K562 (cell line): ENCODE results near the gene UBE2J2. TPM values are rescaled to one million over a fixed set of nuclear protein-coding genes. Genes with fewer than 3 reads are reported as not detected.
A peak's percentile ranks its signal among the peaks of the same experiment; 100 is the strongest.

ENCODE experiments used
- DDX20 ChIP-seq: fragments of 450-650 bp; IDR thresholded peaks from 2 replicates; pipeline ENCODE4 v1.6.1; 2016; ENCODE audit warnings: missing genetic modification characterization, low read depth, mild to moderate bottlenecking, missing compliant biosample characterization, moderate library complexity
- FOXP1 ChIP-seq: sonication (generic); formaldehyde crosslinking; IDR thresholded peaks from 2 replicates; pipeline ENCODE4 v1.8.0; 2022; ENCODE audit warnings: mild to moderate bottlenecking, missing genetic modification reagents
- GABPA ChIP-seq: fragments of 200-800 bp; sonication (Bioruptor generic); conservative IDR thresholded peaks from 2 replicates; pipeline ENCODE4 v1.6.1; 2016; ENCODE audit warnings: low read depth, missing genetic modification characterization, missing compliant biosample characterization
- GTF2F1 ChIP-seq: IDR thresholded peaks from 2 replicates; pipeline ENCODE4 v1.6.1; 2011; ENCODE audit warnings: low read depth, low read length, improper control_type of control experiment
- HDAC6 ChIP-seq: IDR thresholded peaks from 2 replicates; pipeline ENCODE4 v1.6.1; 2012; ENCODE audit warnings: low read depth, mild to moderate bottlenecking, control low read depth, inconsistent platforms, low read length, moderate library complexity
- LCOR ChIP-seq: sonication (generic); formaldehyde crosslinking; IDR thresholded peaks from 2 replicates; pipeline ENCODE4 v1.8.0; 2022; ENCODE audit warnings: mild to moderate bottlenecking, missing genetic modification reagents
- MBD2 ChIP-seq: sonication (generic); IDR thresholded peaks from 2 replicates; pipeline ENCODE4 v1.6.1; 2016; ENCODE audit warnings: low read depth, borderline replicate concordance
- MEIS2 ChIP-seq: fragments of 450-650 bp; IDR thresholded peaks from 2 replicates; pipeline ENCODE4 v1.6.1; 2014; ENCODE audit warnings: mild to moderate bottlenecking; ENCODE audit not compliant: partially characterized antibody
- MTF1 ChIP-seq: fragments of 250-450 bp; sonication (Bioruptor Pico); IDR thresholded peaks from 2 replicates; pipeline ENCODE4 v1.9.0; 2021; ENCODE audit warnings: moderate library complexity, mild to moderate bottlenecking, inconsistent platforms, borderline replicate concordance
- NFE2L1 ChIP-seq: fragments of 450-650 bp; IDR thresholded peaks from 2 replicates; pipeline ENCODE4 v1.6.1; 2016; ENCODE audit warnings: missing genetic modification characterization, low read depth, mild to moderate bottlenecking, missing compliant biosample characterization, moderate library complexity, borderline replicate concordance
- PML ChIP-seq: IDR thresholded peaks from 2 replicates; pipeline ENCODE4 v1.6.1; 2012; ENCODE audit warnings: low read length, inconsistent platforms
- RUNX1 ChIP-seq: sonication (generic); IDR thresholded peaks from 2 replicates; pipeline ENCODE4 v1.6.1; 2016; ENCODE audit warnings: antibody characterized with exemption, low read depth
- TAF15 ChIP-seq: fragments of 200-400 bp; formaldehyde crosslinking; IDR thresholded peaks from 2 replicates; pipeline ENCODE4 v1.6.1; 2017; ENCODE audit warnings: mild to moderate bottlenecking, low read depth, low read length, moderate library complexity
- ZFP30 ChIP-seq: fragments of 250-450 bp; sonication (Bioruptor Pico); IDR thresholded peaks from 2 replicates; pipeline ENCODE4 v1.8.0; 2022; ENCODE audit warnings: moderate library complexity, mild to moderate bottlenecking, inconsistent platforms, borderline replicate concordance
- ZNF324 ChIP-seq: fragments of 250-450 bp; sonication (Bioruptor Pico); IDR thresholded peaks from 2 replicates; pipeline ENCODE4 v1.4.0; 2020; ENCODE audit warnings: mild to moderate bottlenecking
- ZNF561 ChIP-seq: fragments of 450-650 bp; formaldehyde crosslinking; conservative IDR thresholded peaks from 2 replicates; pipeline ENCODE4 v1.4.0; 2020; ENCODE audit warnings: mild to moderate bottlenecking, moderate library complexity
- ZNF717 ChIP-seq: fragments of 250-450 bp; sonication (Bioruptor Pico); IDR thresholded peaks from 2 replicates; pipeline ENCODE4 v1.5.0; 2021
- polyA plus RNA-seq, 8 experiments: library from polyadenylated mRNA; depleted of rRNA in 4 of 8; stranded (reverse) in 5 of 8; unstranded in 3 of 8; fragments of >200 nt; fragmentation: Nextera tagmentation in 2 of 8; fragmentation: Illumina TruSeq in 1 of 8; extraction: Ambion mirVana in 2 of 8; extraction: Trizol in 1 of 8; gene quantifications; 2 replicates each; pipeline versions ENCODE4 v1.2.1 to v1.2.3, GENCODE V29; 2011 to 2014; ENCODE audit warnings: inconsistent platforms in 1 of 8, missing spikeins in 1 of 8
- total RNA-seq, 7 experiments: library from RNA; depleted of rRNA in 6 of 7; stranded (reverse); fragments of >200 nt in 6 of 7; fragmentation: Illumina TruSeq in 2 of 7; extraction: Trizol in 2 of 7; gene quantifications; 2 replicates each; pipeline versions ENCODE4 v1.2.1 to v1.2.3, GENCODE V29; 2011 to 2021; ENCODE audit warnings: low replicate concordance in 1 of 7
- TF ChIP-seq, protein P1 (sequence below), 3 experiments: IDR thresholded peaks in 2 of 3; conservative IDR thresholded peaks in 1 of 3; 2 replicates each; pipeline ENCODE4 v1.5.1; 2011 to 2012; ENCODE audit warnings: low read length in 3 of 3, mild to moderate bottlenecking in 3 of 3, control low read depth in 2 of 3, improper control_type of control experiment in 1 of 3, inconsistent platforms in 1 of 3, low read depth in 1 of 3, mixed read lengths in 1 of 3, moderate library complexity in 1 of 3; ENCODE audit not compliant: insufficient read depth in 2 of 3
- TF ChIP-seq, protein P2 (sequence below), 2 experiments: fragments of 450-650 bp in 1 of 2; sonication (generic) in 1 of 2; formaldehyde crosslinking in 1 of 2; IDR thresholded peaks in 1 of 2; conservative IDR thresholded peaks in 1 of 2; 2 replicates each; pipeline versions ENCODE4 v1.6.1 to v1.8.1; 2016 to 2023; ENCODE audit warnings: mild to moderate bottlenecking in 2 of 2, moderate library complexity in 2 of 2, inconsistent platforms in 1 of 2, missing genetic modification reagents in 1 of 2
- TF ChIP-seq, protein P3 (sequence below): fragments of 200-800 bp; sonication (Bioruptor generic); IDR thresholded peaks from 2 replicates; pipeline ENCODE4 v1.6.1; 2017; ENCODE audit warnings: missing genetic modification characterization, missing compliant biosample characterization
- TF ChIP-seq, protein P4 (sequence below): sonication (generic); formaldehyde crosslinking; IDR thresholded peaks from 2 replicates; pipeline ENCODE4 v1.8.0; 2023; ENCODE audit warnings: mild to moderate bottlenecking, missing genetic modification reagents

The UBE2J2 gene
- total and polyA plus RNA-seq, 9 of the 15 experiments (the other 6 are each of a cell fraction or from before 2014, with no cell fraction given) = 0.93 to 112 (median 75.5) TPM

DNA sequence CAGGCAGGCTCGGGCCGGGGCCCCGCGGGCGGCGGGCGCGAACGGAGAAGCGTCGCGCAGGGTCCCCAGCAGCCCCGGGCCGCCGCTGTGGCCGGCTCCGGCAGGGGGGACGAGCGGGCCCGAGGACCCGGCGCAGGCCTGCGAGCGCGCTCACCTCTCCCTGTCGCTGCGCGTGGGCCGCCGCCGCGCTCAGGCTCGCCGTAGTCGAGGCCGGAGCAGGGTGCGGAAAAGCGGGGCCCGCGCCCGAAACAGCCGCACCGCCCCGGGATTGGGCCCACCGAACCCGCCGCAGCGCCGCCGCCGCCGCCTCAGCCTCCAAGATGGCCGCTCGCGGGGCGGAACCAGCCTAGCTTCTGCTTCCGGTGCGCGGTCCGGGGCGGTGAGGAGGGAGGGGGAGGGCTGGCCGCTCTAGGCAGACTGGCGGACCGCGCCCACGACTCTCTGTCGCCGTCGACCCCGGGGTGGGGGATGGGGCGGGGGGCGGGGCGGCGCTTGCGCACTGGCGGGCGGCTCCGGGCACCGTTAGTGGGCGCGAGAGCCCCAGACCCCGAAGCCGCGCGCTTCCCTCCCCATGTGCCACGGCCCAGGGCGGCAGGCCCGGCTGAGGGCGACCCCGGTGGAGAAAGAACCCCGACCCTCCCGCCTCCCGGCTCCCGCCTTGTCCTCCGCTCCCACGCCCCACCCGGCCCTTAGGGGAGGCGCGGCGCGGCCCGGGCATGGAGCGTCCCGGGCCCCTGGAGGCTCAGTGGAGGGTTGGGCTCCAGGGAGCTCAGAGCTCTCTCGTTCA is at the start of gene UBE2J2 (continued):
- TF ChIP-seq, protein P1, sequence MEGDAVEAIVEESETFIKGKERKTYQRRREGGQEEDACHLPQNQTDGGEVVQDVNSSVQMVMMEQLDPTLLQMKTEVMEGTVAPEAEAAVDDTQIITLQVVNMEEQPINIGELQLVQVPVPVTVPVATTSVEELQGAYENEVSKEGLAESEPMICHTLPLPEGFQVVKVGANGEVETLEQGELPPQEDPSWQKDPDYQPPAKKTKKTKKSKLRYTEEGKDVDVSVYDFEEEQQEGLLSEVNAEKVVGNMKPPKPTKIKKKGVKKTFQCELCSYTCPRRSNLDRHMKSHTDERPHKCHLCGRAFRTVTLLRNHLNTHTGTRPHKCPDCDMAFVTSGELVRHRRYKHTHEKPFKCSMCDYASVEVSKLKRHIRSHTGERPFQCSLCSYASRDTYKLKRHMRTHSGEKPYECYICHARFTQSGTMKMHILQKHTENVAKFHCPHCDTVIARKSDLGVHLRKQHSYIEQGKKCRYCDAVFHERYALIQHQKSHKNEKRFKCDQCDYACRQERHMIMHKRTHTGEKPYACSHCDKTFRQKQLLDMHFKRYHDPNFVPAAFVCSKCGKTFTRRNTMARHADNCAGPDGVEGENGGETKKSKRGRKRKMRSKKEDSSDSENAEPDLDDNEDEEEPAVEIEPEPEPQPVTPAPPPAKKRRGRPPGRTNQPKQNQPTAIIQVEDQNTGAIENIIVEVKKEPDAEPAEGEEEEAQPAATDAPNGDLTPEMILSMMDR (IDR thresholded peaks at IDR 0.05 in 2 of 3, conservative IDR thresholded peaks at IDR 0.05 in 1 of 3; ENCODE audit: insufficient read depth in 2 of 3, low read depth in 1 of 3, low read length in 3 of 3) = no peak; a peak in 1 of 6 replicates
- TF ChIP-seq, protein P2, sequence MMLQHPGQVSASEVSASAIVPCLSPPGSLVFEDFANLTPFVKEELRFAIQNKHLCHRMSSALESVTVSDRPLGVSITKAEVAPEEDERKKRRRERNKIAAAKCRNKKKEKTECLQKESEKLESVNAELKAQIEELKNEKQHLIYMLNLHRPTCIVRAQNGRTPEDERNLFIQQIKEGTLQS (IDR thresholded peaks at IDR 0.05) = no peak
- TF ChIP-seq, protein P2 (CRISPR knock-in tag; conservative IDR thresholded peaks at IDR 0.05) = no peak
- no peak for TF ChIP-seq TAF15
- TF ChIP-seq FOXP1 (CRISPR knock-in tag) = peak; percentile 51; the same call in 1 of the 2 replicates
- TF ChIP-seq NFE2L1 (tag) = no peak
- TF ChIP-seq DDX20 (tag) = no peak
- TF ChIP-seq ZFP30 (CRISPR knock-in tag) = no peak
- no peak for TF ChIP-seq MTF1 (CRISPR knock-in tag)
- TF ChIP-seq, protein P3, sequence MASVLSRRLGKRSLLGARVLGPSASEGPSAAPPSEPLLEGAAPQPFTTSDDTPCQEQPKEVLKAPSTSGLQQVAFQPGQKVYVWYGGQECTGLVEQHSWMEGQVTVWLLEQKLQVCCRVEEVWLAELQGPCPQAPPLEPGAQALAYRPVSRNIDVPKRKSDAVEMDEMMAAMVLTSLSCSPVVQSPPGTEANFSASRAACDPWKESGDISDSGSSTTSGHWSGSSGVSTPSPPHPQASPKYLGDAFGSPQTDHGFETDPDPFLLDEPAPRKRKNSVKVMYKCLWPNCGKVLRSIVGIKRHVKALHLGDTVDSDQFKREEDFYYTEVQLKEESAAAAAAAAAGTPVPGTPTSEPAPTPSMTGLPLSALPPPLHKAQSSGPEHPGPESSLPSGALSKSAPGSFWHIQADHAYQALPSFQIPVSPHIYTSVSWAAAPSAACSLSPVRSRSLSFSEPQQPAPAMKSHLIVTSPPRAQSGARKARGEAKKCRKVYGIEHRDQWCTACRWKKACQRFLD (CRISPR knock-in tag) = no peak
- TF ChIP-seq PML = peak; percentile 39; the same call in 1 of the 2 replicates
- no peak for TF ChIP-seq HDAC6
- TF ChIP-seq RUNX1 = no peak
- peak; percentile 30; the same call in 1 of the 2 replicates for TF ChIP-seq LCOR (CRISPR knock-in tag)
- TF ChIP-seq, protein P4, sequence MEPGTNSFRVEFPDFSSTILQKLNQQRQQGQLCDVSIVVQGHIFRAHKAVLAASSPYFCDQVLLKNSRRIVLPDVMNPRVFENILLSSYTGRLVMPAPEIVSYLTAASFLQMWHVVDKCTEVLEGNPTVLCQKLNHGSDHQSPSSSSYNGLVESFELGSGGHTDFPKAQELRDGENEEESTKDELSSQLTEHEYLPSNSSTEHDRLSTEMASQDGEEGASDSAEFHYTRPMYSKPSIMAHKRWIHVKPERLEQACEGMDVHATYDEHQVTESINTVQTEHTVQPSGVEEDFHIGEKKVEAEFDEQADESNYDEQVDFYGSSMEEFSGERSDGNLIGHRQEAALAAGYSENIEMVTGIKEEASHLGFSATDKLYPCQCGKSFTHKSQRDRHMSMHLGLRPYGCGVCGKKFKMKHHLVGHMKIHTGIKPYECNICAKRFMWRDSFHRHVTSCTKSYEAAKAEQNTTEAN (CRISPR knock-in tag) = no peak
- no peak for TF ChIP-seq ZNF561
- TF ChIP-seq MEIS2 = no peak
- peak; percentile 80; the same call in 1 of the 2 replicates for TF ChIP-seq MBD2
- TF ChIP-seq GTF2F1 = no peak
- no peak for TF ChIP-seq ZNF324 (CRISPR knock-in tag)
- peak; percentile 100 for TF ChIP-seq GABPA
- TF ChIP-seq ZNF717 = no peak
